PC-3 (cell line): ENCODE measurements around the gene TSPAN13. TPM values are rescaled to one million over a fixed set of nuclear protein-coding genes. Genes with fewer than 3 reads are reported as not detected.
A peak's percentile ranks its signal among the peaks of the same experiment; 100 is the strongest.
"Not testable (repeated sequence)": the region's sequence is repeated elsewhere in the genome, so short reads cannot be mapped to it uniquely, and the experiment has no call there.

Experiments
- ATAC-seq: fragments of 200-7000 bp; cut with Tn5 transposase; 2 replicates; pipeline ENCODE4 v1.9.1; 2020; ENCODE audit warnings: mild to moderate bottlenecking, moderate library complexity
- BruUV-seq: library from RNA; stranded (reverse); fragments of 400-500 nt; replicated peaks from 2 replicates; lab custom pipeline; 2021; lab: Mats Ljungman, UMichigan
- CTCF ChIA-PET: fragments of 300-600 bp; sonication (Branson Sonifier 250); formaldehyde crosslinking; loops from one replicate; lab custom pipeline; 2022; ENCODE audit warnings: antibody characterized with exemption; lab: Charles Lee
- POLR2A ChIA-PET: fragments of 300-600 bp; sonication (Branson Sonifier 250); formaldehyde crosslinking; loops from one replicate; lab custom pipeline; 2022; ENCODE audit warnings: antibody characterized with exemption; ENCODE audit not compliant: unreplicated experiment; lab: Charles Lee
- DNase-seq: peaks from one replicate; pipeline ENCODE4 v3.0.0-alpha.2; 2015
- H2AFZ ChIP-seq: fragments of 300-600 bp; sonication (generic); 2 replicates; pipeline ENCODE4 v1.6.0; 2016; ENCODE audit warnings: antibody characterized with exemption, low read length
- H3F3A ChIP-seq: fragments of 300-600 bp; sonication (generic); one replicate; pipeline ENCODE4 v1.6.0; 2017; ENCODE audit warnings: antibody characterized with exemption, low read length, control low read depth, mild to moderate bottlenecking; ENCODE audit not compliant: unreplicated experiment
- H3K27ac ChIP-seq: fragments of 300-600 bp; sonication (generic); 2 replicates; pipeline ENCODE4 v1.5.1; 2016; ENCODE audit warnings: mild to moderate bottlenecking, low read length
- H3K27me3 ChIP-seq: fragments of 300-600 bp; sonication (generic); 2 replicates; pipeline ENCODE4 v1.6.1; 2016; ENCODE audit warnings: low read length, mixed read lengths
- H3K36me3 ChIP-seq: fragments of 300-600 bp; sonication (generic); 2 replicates; pipeline ENCODE4 v1.6.1; 2016; ENCODE audit warnings: low read depth, mixed run types, low read length, mixed read lengths
- H3K4me1 ChIP-seq: fragments of 300-600 bp; sonication (generic); 2 replicates; pipeline ENCODE4 v1.5.1; 2016; ENCODE audit warnings: low read length; ENCODE audit not compliant: insufficient read depth
- H3K4me2 ChIP-seq: fragments of 300-600 bp; sonication (generic); 2 replicates; pipeline ENCODE4 v1.6.0; 2016; ENCODE audit warnings: low read length
- H3K4me3 ChIP-seq: fragments of 300-600 bp; sonication (generic); 2 replicates; pipeline ENCODE4 v1.5.1; 2016; ENCODE audit warnings: mild to moderate bottlenecking, low read length, mixed read lengths
- H3K79me2 ChIP-seq: fragments of 300-600 bp; sonication (generic); 2 replicates; pipeline ENCODE4 v1.6.1; 2017; ENCODE audit warnings: low read length, mixed read lengths
- H3K9ac ChIP-seq: fragments of 300-600 bp; sonication (generic); 2 replicates; pipeline ENCODE4 v1.6.0; 2016; ENCODE audit warnings: mild to moderate bottlenecking, low read length
- H3K9me2 ChIP-seq: fragments of 300-600 bp; sonication (generic); replicated peaks from 2 replicates; pipeline ENCODE4 v1.6.1; 2016; ENCODE audit warnings: mixed run types, low read length, mixed read lengths
- H3K9me3 ChIP-seq: fragments of 300-600 bp; sonication (generic); 2 replicates; pipeline ENCODE4 v1.6.1; 2016; ENCODE audit warnings: low read length, mixed read lengths
- H4K20me1 ChIP-seq: fragments of 300-600 bp; sonication (generic); 2 replicates; pipeline ENCODE4 v1.6.1; 2016; ENCODE audit warnings: low read length, mixed read lengths
- EZH2 ChIP-seq: fragments of 300-600 bp; sonication (generic); IDR thresholded peaks from one replicate; pipeline ENCODE4 v1.6.1; 2017; ENCODE audit warnings: antibody characterized with exemption, mild to moderate bottlenecking, low read length; ENCODE audit not compliant: unreplicated experiment
- EZH2phosphoT487 ChIP-seq: fragments of 300-600 bp; sonication (generic); IDR thresholded peaks from 2 replicates; pipeline ENCODE4 v1.6.1; 2018; ENCODE audit warnings: mild to moderate bottlenecking, antibody characterized with exemption, low read length, borderline replicate concordance
- intact Hi-C: fragments of 100-400 bp; cut with micrococcal nuclease; formaldehyde crosslinking; loops from 2 replicates; pipeline ENCODE4 v1.9.0; 2023
- total RNA-seq: library from RNA; depleted of rRNA; stranded (reverse); fragments of >200 nt; gene quantifications from 2 replicates; pipeline ENCODE4 v1.2.3, GENCODE V29; 2014
- TF ChIP-seq, protein P1 (sequence below): fragments of 300-600 bp; sonication (generic); conservative IDR thresholded peaks from 2 replicates; pipeline ENCODE4 v1.5.1; 2017; ENCODE audit warnings: antibody characterized with exemption, low read depth, mild to moderate bottlenecking, low read length

Gene TSPAN13
- total RNA-seq, 1 experiment from 2014 or later: 34.9 TPM

DNA sequence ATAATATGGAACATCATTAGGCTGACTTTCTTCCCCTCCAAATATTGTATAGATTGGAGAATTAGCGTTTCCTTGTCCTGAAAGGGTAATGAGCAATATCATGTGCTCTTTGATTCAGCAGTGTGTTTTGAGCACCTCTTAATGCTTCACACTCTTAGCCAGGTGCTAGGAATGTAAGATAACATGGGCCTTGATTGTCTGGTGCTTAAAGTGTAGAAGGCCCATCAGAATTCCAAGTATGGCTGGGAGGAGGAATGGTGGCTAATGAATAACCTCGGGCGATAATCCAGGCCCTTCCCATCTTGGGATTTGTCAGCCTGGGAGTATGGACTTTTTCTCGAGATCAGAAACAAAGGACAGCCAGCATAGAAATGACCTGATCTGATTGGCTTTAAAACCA is 8.6 kb downstream of the TSPAN13 start:
- H3F3A ChIP-seq: no peaks in the 10 kb centered on the region
- no peaks in the 10 kb centered on the region for H3K9me3 ChIP-seq
- ATAC-seq: no peak
- intact Hi-C loops: no loop called here
- no peaks in the 10 kb centered on the region for H3K9me2 ChIP-seq
- ChIA-PET CTCF (no interaction called here), POLR2A (no interaction called here)
- H3K79me2 ChIP-seq: peaks cover 57% of the 10 kb centered on the region
- no peak overlapping the region for H3K4me2 ChIP-seq
- H3K27me3 ChIP-seq: no peaks in the 10 kb centered on the region
- BruUV-seq: no TSS peak
- no peak overlapping the region for H3K27ac ChIP-seq
- no peaks in the 10 kb centered on the region; the same call in 1 of the 2 replicates for H3K4me1 ChIP-seq
- TF ChIP-seq, protein P1, sequence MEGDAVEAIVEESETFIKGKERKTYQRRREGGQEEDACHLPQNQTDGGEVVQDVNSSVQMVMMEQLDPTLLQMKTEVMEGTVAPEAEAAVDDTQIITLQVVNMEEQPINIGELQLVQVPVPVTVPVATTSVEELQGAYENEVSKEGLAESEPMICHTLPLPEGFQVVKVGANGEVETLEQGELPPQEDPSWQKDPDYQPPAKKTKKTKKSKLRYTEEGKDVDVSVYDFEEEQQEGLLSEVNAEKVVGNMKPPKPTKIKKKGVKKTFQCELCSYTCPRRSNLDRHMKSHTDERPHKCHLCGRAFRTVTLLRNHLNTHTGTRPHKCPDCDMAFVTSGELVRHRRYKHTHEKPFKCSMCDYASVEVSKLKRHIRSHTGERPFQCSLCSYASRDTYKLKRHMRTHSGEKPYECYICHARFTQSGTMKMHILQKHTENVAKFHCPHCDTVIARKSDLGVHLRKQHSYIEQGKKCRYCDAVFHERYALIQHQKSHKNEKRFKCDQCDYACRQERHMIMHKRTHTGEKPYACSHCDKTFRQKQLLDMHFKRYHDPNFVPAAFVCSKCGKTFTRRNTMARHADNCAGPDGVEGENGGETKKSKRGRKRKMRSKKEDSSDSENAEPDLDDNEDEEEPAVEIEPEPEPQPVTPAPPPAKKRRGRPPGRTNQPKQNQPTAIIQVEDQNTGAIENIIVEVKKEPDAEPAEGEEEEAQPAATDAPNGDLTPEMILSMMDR: no peak
- TF ChIP-seq EZH2: no peak
- TF ChIP-seq EZH2phosphoT487: no peak
- no peak overlapping the region for H2AFZ ChIP-seq
- no peak for DNase-seq
- no peak overlapping the region for H3K4me3 ChIP-seq
- H3K9ac ChIP-seq: no peak overlapping the region
- no peaks in the 10 kb centered on the region for H3K36me3 ChIP-seq
- no peaks in the 10 kb centered on the region for H4K20me1 ChIP-seq

DNA sequence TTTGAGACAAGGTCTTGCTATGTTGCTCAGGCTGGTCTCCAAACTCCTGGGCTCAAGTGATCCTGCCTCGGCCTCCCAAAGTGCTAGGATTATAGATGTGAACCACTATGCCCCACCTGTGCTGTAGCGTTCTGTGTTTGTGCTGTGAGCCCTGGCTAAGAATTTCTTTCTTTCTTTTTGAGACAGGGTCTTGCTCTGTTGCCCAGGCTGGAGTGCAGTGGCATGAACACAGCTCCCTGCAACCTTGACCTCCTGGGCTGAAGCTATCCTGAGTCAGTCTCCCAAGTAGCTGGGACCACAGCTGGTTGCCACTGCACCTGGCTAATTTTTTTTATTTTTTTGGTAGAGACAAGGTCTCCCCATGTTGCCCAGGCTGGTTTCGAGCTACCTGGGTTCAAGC is 11.4 kb downstream of the TSPAN13 start:
- intact Hi-C loops: loop anchor here (5.0 kb wide), 1 partner anchor 53 kb away; no protein-coding TSS in a partner anchor
- ATAC-seq: no peak
- TF ChIP-seq, protein P1: no peak
- TF ChIP-seq EZH2phosphoT487: no peak
- TF ChIP-seq EZH2: no peak
- no TSS peak for BruUV-seq
- Histone ChIP-seq H3K79me2 (peaks cover 33% of the 10 kb centered on the region), H3K36me3 (no peaks in the 10 kb centered on the region), H3K4me3 (no peak overlapping the region), H3K9ac (no peak overlapping the region), H4K20me1 (no peaks in the 10 kb centered on the region), H3F3A (no peaks in the 10 kb centered on the region), H3K4me1 (no peaks in the 10 kb centered on the region; the same call in 1 of the 2 replicates), H3K9me3 (no peaks in the 10 kb centered on the region), H3K4me2 (no peak overlapping the region), H2AFZ (no peak overlapping the region), H3K27ac (no peak overlapping the region), H3K27me3 (no peaks in the 10 kb centered on the region), H3K9me2 (no peaks in the 10 kb centered on the region)
- no peak for DNase-seq
- POLR2A ChIA-PET: interaction anchor here (0.5 kb wide), 1 partner anchor 154 kb away, joined by 3 read pairs; no protein-coding TSS in a partner anchor
- CTCF ChIA-PET: interaction anchor here (0.6 kb wide), 1 partner anchor 21 kb away, joined by 4 read pairs; no protein-coding TSS in a partner anchor

DNA sequence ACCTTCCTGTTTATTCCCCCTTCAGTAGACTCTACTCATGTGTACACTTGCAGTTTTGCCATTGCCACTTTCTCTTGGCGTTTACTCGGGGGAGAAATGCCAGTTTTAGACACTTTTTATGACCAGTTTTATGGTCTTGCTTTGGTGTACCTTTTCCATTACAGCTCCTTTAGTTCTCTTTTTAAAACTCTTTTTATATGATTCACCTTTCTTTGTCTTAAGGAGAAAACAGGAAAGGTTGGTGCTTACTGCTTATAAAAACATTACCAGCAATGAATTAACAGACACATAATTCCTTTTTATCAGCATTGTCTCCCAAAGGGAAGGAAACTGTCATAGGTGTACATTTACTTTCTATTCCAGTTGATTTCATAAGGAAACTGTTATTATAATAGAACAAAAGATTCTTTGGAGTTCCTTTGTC is 11.9 kb downstream of the TSPAN13 start:
- POLR2A ChIA-PET: no interaction called here
- no peak for TF ChIP-seq EZH2phosphoT487
- no peak for TF ChIP-seq EZH2
- TF ChIP-seq, protein P1: no peak
- Histone ChIP-seq H3K79me2 (peaks cover 29% of the 10 kb centered on the region), H3F3A (no peaks in the 10 kb centered on the region), H3K9me2 (no peaks in the 10 kb centered on the region), H2AFZ (no peak overlapping the region), H3K4me3 (no peak overlapping the region), H3K4me1 (no peaks in the 10 kb centered on the region; the same call in 1 of the 2 replicates), H4K20me1 (no peaks in the 10 kb centered on the region), H3K27me3 (no peaks in the 10 kb centered on the region), H3K27ac (no peak overlapping the region), H3K36me3 (no peaks in the 10 kb centered on the region), H3K9ac (no peak overlapping the region), H3K9me3 (no peaks in the 10 kb centered on the region), H3K4me2 (no peak overlapping the region)
- BruUV-seq: no TSS peak
- ATAC-seq (peak; percentile 79), DNase-seq (no peak)
- CTCF ChIA-PET: interaction anchor here (0.6 kb wide), 1 partner anchor 21 kb away, joined by 4 read pairs; no protein-coding TSS in a partner anchor
- intact Hi-C loops: loop anchor here (5.0 kb wide), 1 partner anchor 53 kb away; no protein-coding TSS in a partner anchor

DNA sequence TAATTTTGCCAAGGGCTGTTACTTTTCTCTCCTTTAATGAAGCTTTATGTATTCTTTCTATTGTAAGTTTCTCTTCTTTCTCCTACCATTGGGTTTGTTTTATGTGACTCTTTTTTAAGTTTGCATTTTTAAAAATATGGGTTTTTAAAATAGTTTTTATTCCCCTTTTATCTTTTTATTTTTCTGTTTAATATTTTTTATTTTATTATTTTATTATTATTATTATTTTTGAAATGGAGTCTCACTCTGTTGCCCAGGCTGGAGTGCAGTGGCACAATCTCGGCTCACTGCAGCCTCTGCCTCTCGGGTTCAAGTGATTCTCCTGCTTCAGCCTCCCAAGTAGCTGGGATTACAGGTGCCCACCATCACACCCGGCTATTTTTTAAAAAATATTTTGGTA is 16.4 kb downstream of the TSPAN13 start:
- H3K4me3 ChIP-seq, H3K4me1 ChIP-seq, H2AFZ ChIP-seq, BruUV-seq, H3K9ac ChIP-seq, H3K9me3 ChIP-seq, H3K4me2 ChIP-seq, DNase-seq, H4K20me1 ChIP-seq, ATAC-seq, POLR2A ChIA-PET, H3K27ac ChIP-seq, H3K9me2 ChIP-seq, H3K36me3 ChIP-seq, H3F3A ChIP-seq, H3K27me3 ChIP-seq: not testable (repeated sequence)
- intact Hi-C loops: loop anchor here (5.0 kb wide), 1 partner anchor 58 kb away; no protein-coding TSS in a partner anchor
- CTCF ChIA-PET: interaction anchor here (0.6 kb wide), 1 partner anchor 32 kb away, joined by 3 read pairs; no protein-coding TSS in a partner anchor
- H3K79me2 ChIP-seq: peaks cover 18% of the 10 kb centered on the region
